Heart right ventricle (tissue), 16 donors: ENCODE results near the gene SLC22A3. TPM values are rescaled to one million over a fixed set of nuclear protein-coding genes. Genes with fewer than 3 reads are reported as not detected.

Experiments
- ATAC-seq, 8 donors: fragments of 200-7000 bp; cut with Tn5 transposase; one replicate each; pipeline ENCODE4 v1.9.1; 2020; ENCODE audit warnings: mild to moderate bottlenecking in 8 of 8, moderate library complexity in 8 of 8, moderate number of reproducible peaks in 1 of 8
- DNase-seq, 2 donors: peaks; one replicate each; pipeline ENCODE4 v3.0.0-alpha.2; 2020
- H3K27ac ChIP-seq, 10 donors: fragments of 200-600 bp; sonication (generic) in 2 of 10; one replicate each; pipeline versions ENCODE4 v1.5.0 to v1.8.0; 2020 to 2022; ENCODE audit warnings: mild to moderate bottlenecking in 3 of 10
- H3K27me3 ChIP-seq, 7 donors: fragments of 200-600 bp; one replicate each; pipeline ENCODE4 v1.8.0; 2021 to 2022; ENCODE audit warnings: mild to moderate bottlenecking in 2 of 7
- H3K36me3 ChIP-seq, 9 donors: fragments of 200-600 bp; sonication (generic) in 1 of 9; one replicate each; pipeline versions ENCODE4 v1.5.0 to v1.8.0; 2020 to 2022; ENCODE audit warnings: mild to moderate bottlenecking in 2 of 9
- H3K4me1 ChIP-seq, 9 donors: fragments of 200-600 bp; sonication (generic) in 1 of 9; one replicate each; pipeline versions ENCODE4 v1.5.0 to v1.8.0; 2020 to 2022; ENCODE audit warnings: mild to moderate bottlenecking in 4 of 9
- H3K4me3 ChIP-seq, 10 donors: fragments of 200-600 bp; sonication (generic) in 2 of 10; one replicate each; pipeline versions ENCODE4 v1.5.0 to v1.8.0; 2020 to 2022; ENCODE audit warnings: mild to moderate bottlenecking in 7 of 10, moderate library complexity in 2 of 10
- H3K9me3 ChIP-seq, 11 donors: fragments of 200-600 bp in 10 of 11; sonication (generic) in 2 of 11; one replicate each; pipeline versions ENCODE4 v1.5.0 to v1.8.0; 2013 to 2022; ENCODE audit warnings: mild to moderate bottlenecking in 2 of 11, control low read depth in 1 of 11, moderate library complexity in 1 of 11
- CTCF ChIP-seq, 9 donors: fragments of 200-600 bp; sonication (generic) in 2 of 9; IDR thresholded peaks; one replicate each; pipeline versions ENCODE4 v1.5.0 to v1.8.0; 2021 to 2022; ENCODE audit warnings: antibody characterized with exemption in 9 of 9, mild to moderate bottlenecking in 5 of 9, moderate library complexity in 1 of 9
- WGBS, 2 donors: extraction: QIAGEN DNeasy Blood & Tissue Kit; methylation state at CpG; one replicate each; pipeline ENCODE4 v1.1.7; 2013; ENCODE audit warnings: inconsistent platforms in 1 of 2; 5-methylcytosine and 5-hydroxymethylcytosine counted together
- intact Hi-C, 10 donors: fragments of 100-400 bp; cut with DNase I; formaldehyde crosslinking; loops; one replicate each; pipeline versions ENCODE4 v1.11.1 to v1.14.2; 2022
- polyA plus RNA-seq, 2 donors: library from polyadenylated mRNA; stranded (reverse); fragments of 200-250 nt; gene quantifications; one replicate each; pipeline ENCODE4 v1.2.3, GENCODE V29; 2013
- total RNA-seq, 10 donors: library from RNA; stranded (reverse); fragmentation: NEBNext Ultra II Directional in 3 of 10; extraction: Animal tissue kit (Norgen Biotek cat#: 25700) in 3 of 10; gene quantifications; one replicate each; pipeline versions ENCODE4 v1.2.1 to v1.2.4, GENCODE V29; 2021 to 2023
- donor health status: Arrhythmogenic right ventricular cardiomyopathy.
- donor health status: ischemic (EF 13 %, LVEDD 7.1; RV severe dilation, severe dysfunction).
- donor health status: healthy with polysubstance abuse.
- donor health status: DM: no; HTN: yes; CAD: no.
- donor health status: DM: no; HTN: no; CAD: no.
- donor health status: ischemic (EF 25% LVEDD 6.9; RV normal size, moderate dysfunction).
- donor health status: ischemic (EF 25% LVEDD 5.7; RV mildly dilated, moderate dysfunction).
- donor health status: healthy.
- donor health status: DM: yes; HTN: yes; CAD: no.
- donor health status: Ischemic cardiomyopathy.
- donor health status: ischemic (EF 35%, LVEDD 5.7; RV mildly dilated, moderate dysfunction).
- donor health status: nonischemic (EF 11% LVEDD 7.7; RV severe dilation, severe dysfunction).
- donor health status: DM: yes; HTN: yes; CAD: no.
- donor health status: PGD.
- donor health status: ischemic (EF 29% LVEDD 5.4; RV normal size, mild dysfunction).
- donor health status: nonischemic (EF 23%, LVEDD 6.1; RV moderate dilation, normal function).

Gene SLC22A3
- total and polyA plus RNA-seq, 12 donors, result 0.26 to 2.0 (median 0.71) TPM

GRCh38 chr6:160393891-160394653 is 45.9 kb downstream of the SLC22A3 start:
- 39 to 52% methylated on average over 8 of the region's 8 CpGs for WGBS, 2 donors

GRCh38 chr6:160394654-160395035 is 46.5 kb downstream of the SLC22A3 start:
- H3K27ac ChIP-seq, result no peak overlapping the region

More at GRCh38 chr6:160393891-160394653, 45.9 kb downstream of the SLC22A3 start:
- ATAC-seq (peak in 1 of 8 donors; percentile 33), DNase-seq (no peak)
- Histone ChIP-seq H3K4me3 (no peak overlapping the region), H3K4me1 (peaks cover 0 to 8% (median 0%) of the 10 kb centered on the region in 9 donors), H3K9me3 (peaks cover 0 to 2% (median 0%) of the 10 kb centered on the region in 11 donors), H3K27ac (no peak overlapping the region), H3K27me3 (no peaks in the 10 kb centered on the region), H3K36me3 (no peaks in the 10 kb centered on the region)
- intact Hi-C loops, result no loop called here
- TF ChIP-seq CTCF (IDR thresholded peaks at IDR 0.05), result no peak

GRCh38 chr6:160395187-160395586 is 47.0 kb downstream of the SLC22A3 start:
- peaks cover 0 to 3% (median 0%) of the 10 kb centered on the region in 11 donors for H3K9me3 ChIP-seq
- TF ChIP-seq CTCF (IDR thresholded peaks at IDR 0.05), result no peak
- no peaks in the 10 kb centered on the region for H3K27me3 ChIP-seq
- intact Hi-C loops, result no loop called here
- H3K27ac ChIP-seq, result no peak overlapping the region
- H3K36me3 ChIP-seq, result no peaks in the 10 kb centered on the region
- H3K4me3 ChIP-seq, result no peak overlapping the region
- ATAC-seq, result no peak
- DNase-seq, result no peak
- peaks cover 0 to 11% (median 0%) of the 10 kb centered on the region in 9 donors for H3K4me1 ChIP-seq
- 90 to 92% methylated on average over 3 of the region's 3 CpGs for WGBS, 2 donors

More at GRCh38 chr6:160394654-160395035, 46.5 kb downstream of the SLC22A3 start:
- DNase-seq (no peak), ATAC-seq (no peak)
- intact Hi-C loops, result no loop called here
- Histone ChIP-seq H3K9me3 (peaks cover 0 to 3% (median 0%) of the 10 kb centered on the region in 11 donors), H3K4me3 (no peak overlapping the region), H3K4me1 (peaks cover 0 to 11% (median 0%) of the 10 kb centered on the region in 9 donors), H3K36me3 (no peaks in the 10 kb centered on the region), H3K27me3 (no peaks in the 10 kb centered on the region)
- TF ChIP-seq CTCF (IDR thresholded peaks at IDR 0.05), result no peak
- 54 to 59% methylated on average over 2 of the region's 2 CpGs for WGBS, 2 donors

- Histone ChIP-seq H3K9me3 (peaks cover 0 to 3% (median 0%) of the 10 kb centered on the region in 11 donors), H3K4me1 (peaks cover 0 to 11% (median 0%) of the 10 kb centered on the region in 9 donors), H3K4me3 (no peak overlapping the region), H3K27me3 (no peaks in the 10 kb centered on the region), H3K36me3 (no peaks in the 10 kb centered on the region), H3K27ac (no peak overlapping the region)
- ATAC-seq (no peak), DNase-seq (no peak)
- TF ChIP-seq CTCF (IDR thresholded peaks at IDR 0.05), result no peak
- intact Hi-C loops, result no loop called here
- 95 to 98% methylated on average over 1 of the region's 1 CpG for WGBS, 2 donors
These were observed 48.1 kb downstream of the SLC22A3 start for GRCh38 chr6:160396292-160396691.
